Endothelial cell of umbilical vein (primary cell): ENCODE data around the gene GABBR2. TPM values are rescaled to one million over a fixed set of nuclear protein-coding genes. Genes with fewer than 3 reads are reported as not detected.
"Not testable (repeated sequence)": the region's sequence is repeated elsewhere in the genome, so short reads cannot be mapped to it uniquely, and the experiment has no call there.

Experiments used
- BruUV-seq: library from RNA; stranded (reverse); fragments of 400-500 nt; replicated peaks from 2 replicates; lab custom pipeline; 2021; lab: Mats Ljungman, UMichigan
- CTCF ChIA-PET: fragments of 300-600, 350-600 bp; sonication (Branson Sonifier 250); formaldehyde crosslinking; loops from one replicate; lab custom pipeline; 2021; ENCODE audit warnings: antibody characterized with exemption, inconsistent platforms; lab: Charles Lee
- POLR2A ChIA-PET: fragments of 300-600, 350-600 bp; sonication (Branson Sonifier 250); formaldehyde crosslinking; loops from one replicate; lab custom pipeline; 2021; ENCODE audit warnings: antibody characterized with exemption, inconsistent platforms; lab: Charles Lee
- DNase-seq: peaks from one replicate; pipeline ENCODE4 v3.0.0-alpha.2; 2011; ENCODE audit warnings: low read depth, low spot score
- FAIRE-seq: peaks from 2 replicates; lab custom pipeline; 2011; peaks lifted over from hg19 to GRCh38; lab: Jason Lieb, UNC
- H2AFZ ChIP-seq: 2 replicates; pipeline ENCODE4 v1.6.0; 2012; ENCODE audit warnings: low read depth, low read length, control low read depth, inconsistent platforms
- H3K27ac ChIP-seq: 2 replicates; pipeline ENCODE4 v1.5.1; 2011; ENCODE audit warnings: low read depth, mild to moderate bottlenecking, control low read depth, low read length, moderate library complexity; ENCODE audit not compliant: insufficient read depth
- H3K27me3 ChIP-seq, 2 experiments: 2 replicates each; pipeline versions ENCODE4 v1.6.0 to v1.6.1; 2011; ENCODE audit warnings: low read length in 2 of 2, mixed read lengths in 1 of 2; ENCODE audit not compliant: control insufficient read depth in 2 of 2, insufficient read depth in 2 of 2
- H3K36me3 ChIP-seq, 2 experiments: 2 replicates in 1 of 2; 3 replicates in 1 of 2; pipeline ENCODE4 v1.5.1; 2011; ENCODE audit warnings: low read length in 2 of 2, mild to moderate bottlenecking in 1 of 2, moderate library complexity in 1 of 2; ENCODE audit not compliant: control insufficient read depth in 2 of 2, insufficient read depth in 2 of 2; ENCODE audit errors: extremely low read depth in 1 of 2
- H3K4me1 ChIP-seq: 3 replicates; pipeline ENCODE4 v1.5.1; 2011; ENCODE audit warnings: mild to moderate bottlenecking, low read length; ENCODE audit not compliant: control insufficient read depth, insufficient read depth; ENCODE audit errors: extremely low read depth
- H3K4me2 ChIP-seq: 2 replicates; pipeline ENCODE4 v1.6.1; 2011; ENCODE audit warnings: low read length, control low read depth, mixed read lengths; ENCODE audit not compliant: insufficient read depth
- H3K4me3 ChIP-seq, 3 experiments: fragments of 200-600 bp in 1 of 3; sonication (generic), shearing (Covaris generic) in 1 of 3; replicated peaks in 1 of 3; 2 replicates each; pipeline ENCODE4 v1.5.1; 2011 to 2016; ENCODE audit warnings: control low read depth in 3 of 3, low read length in 3 of 3, mild to moderate bottlenecking in 2 of 3, inconsistent platforms in 1 of 3, low read depth in 1 of 3, moderate library complexity in 1 of 3; ENCODE audit not compliant: insufficient read depth in 1 of 3
- H3K79me2 ChIP-seq: 2 replicates; pipeline ENCODE4 v1.6.0; 2012; ENCODE audit warnings: low read length, inconsistent platforms; ENCODE audit not compliant: control insufficient read depth, insufficient read depth
- H3K9ac ChIP-seq: replicated peaks from 2 replicates; pipeline ENCODE3; 2011; ENCODE audit warnings: low read length, control low read depth; ENCODE audit not compliant: insufficient read depth; ENCODE audit errors: extremely low read depth
- H3K9me1 ChIP-seq: replicated peaks from 3 replicates; pipeline ENCODE4 v1.6.0; 2011; ENCODE audit warnings: mild to moderate bottlenecking, low read length; ENCODE audit not compliant: control insufficient read depth, insufficient read depth; ENCODE audit errors: extremely low read depth
- H3K9me3 ChIP-seq: replicated peaks from 2 replicates; pipeline ENCODE4 v1.5.1; 2012; ENCODE audit warnings: low read length, inconsistent platforms; ENCODE audit not compliant: control insufficient read depth, insufficient read depth
- H4K20me1 ChIP-seq: replicated peaks from 2 replicates; pipeline ENCODE3; 2011; ENCODE audit warnings: mild to moderate bottlenecking, low read length; ENCODE audit not compliant: control insufficient read depth, insufficient read depth; ENCODE audit errors: extremely low read depth
- CTCF ChIP-seq, 2 donors: IDR thresholded peaks; 1 replicate in 1 of 2; 2 replicates in 1 of 2; pipeline ENCODE4 v1.5.1; 2011; ENCODE audit warnings: low read length in 2 of 2, mild to moderate bottlenecking in 2 of 2, moderate library complexity in 2 of 2, control low read depth in 1 of 2, inconsistent platforms in 1 of 2, low read depth in 1 of 2; ENCODE audit not compliant: insufficient read depth in 1 of 2; ENCODE audit errors: extremely low read depth in 1 of 2
- EZH2 ChIP-seq: IDR thresholded peaks from 2 replicates; pipeline ENCODE4 v1.6.1; 2012; ENCODE audit warnings: borderline replicate concordance, low read depth, mild to moderate bottlenecking, moderate library complexity, low read length, inconsistent platforms; ENCODE audit not compliant: severe bottlenecking
- FOS ChIP-seq: IDR thresholded peaks from 2 replicates; pipeline ENCODE4 v1.6.1; 2011; ENCODE audit warnings: mild to moderate bottlenecking, low read length, moderate library complexity, borderline replicate concordance; ENCODE audit not compliant: insufficient read depth
- GATA2 ChIP-seq: IDR thresholded peaks from 2 replicates; pipeline ENCODE4 v1.7.0; 2011; ENCODE audit warnings: low read depth, mild to moderate bottlenecking, moderate library complexity, mixed read lengths, low read length; ENCODE audit not compliant: insufficient read length, insufficient read depth
- JUN ChIP-seq: IDR thresholded peaks from 2 replicates; pipeline ENCODE4 v1.6.1; 2011; ENCODE audit warnings: borderline replicate concordance, low read depth; ENCODE audit not compliant: insufficient read length, insufficient read depth
- MAX ChIP-seq: IDR thresholded peaks from 2 replicates; pipeline ENCODE4 v1.6.1; 2011; ENCODE audit not compliant: insufficient read depth, insufficient read length
- MYC ChIP-seq: IDR thresholded peaks from one replicate; pipeline ENCODE4 v1.6.1; 2011; ENCODE audit warnings: mild to moderate bottlenecking, low read depth, low read length
- POLR2A ChIP-seq: IDR thresholded peaks from 2 replicates; pipeline ENCODE4 v1.6.1; 2012; ENCODE audit warnings: low read depth, mild to moderate bottlenecking, control low read depth, low read length
- POLR2AphosphoS5 ChIP-seq: IDR thresholded peaks from 2 replicates; pipeline ENCODE4 v1.6.1; 2012; ENCODE audit warnings: low read depth, mild to moderate bottlenecking, control low read depth, low read length, moderate library complexity; ENCODE audit not compliant: insufficient read depth
- dilution Hi-C: fragments of 300-500 bp; cut with MboI; formaldehyde crosslinking; loops from one replicate; pipeline ENCODE4 v1.15.0; 2019; ENCODE audit warnings: low sequenced_read_pairs; ENCODE audit not compliant: extremely low pct_ligation_motif_present
- intact Hi-C: fragments of 100-400 bp; cut with micrococcal nuclease; formaldehyde crosslinking; loops from one replicate; pipeline ENCODE4 v1.10.0; 2022
- polyA plus RNA-seq, 4 experiments: library from polyadenylated mRNA; depleted of rRNA in 3 of 4; stranded (reverse) in 3 of 4; unstranded in 1 of 4; fragments of >200 nt; gene quantifications; 2 replicates each; pipeline versions ENCODE4 v1.2.1 to v1.2.3, GENCODE V29; 2011 to 2012; ENCODE audit warnings: missing spikeins in 1 of 4
- total RNA-seq: library from RNA; stranded (reverse); gene quantifications from 2 replicates; pipeline ENCODE4 v1.2.3, GENCODE V29; 2021

The GABBR2 gene
- total and polyA plus RNA-seq, 2 donors (not counting 3 experiments of a cell fraction or from before 2014, with no cell fraction given) = 1.1 to 9.2 TPM

GRCh38 chr9:98283143-98283542, 425.6 kb downstream of the GABBR2 start:
- H3K9me1 ChIP-seq, FAIRE-seq, H3K4me1 ChIP-seq, H3K27ac ChIP-seq, H4K20me1 ChIP-seq, BruUV-seq, H3K4me3 ChIP-seq, H2AFZ ChIP-seq, H3K79me2 ChIP-seq, POLR2A ChIA-PET, DNase-seq, H3K9me3 ChIP-seq, H3K9ac ChIP-seq, intact Hi-C loops, H3K4me2 ChIP-seq, H3K36me3 ChIP-seq: not testable (repeated sequence)
- CTCF ChIA-PET = interaction anchor here (1.9 kb wide), 1 partner anchor 493 kb away, joined by 6 read pairs; no protein-coding TSS in a partner anchor
- dilution Hi-C loops = loop anchor here (25.0 kb wide), 1 partner anchor 479 kb away; no protein-coding TSS in a partner anchor
- H3K27me3 ChIP-seq = peaks cover 5 to 16% of the 10 kb centered on the region in 2 experiments

- Histone ChIP-seq H2AFZ (no peak overlapping the region), H3K9me3 (no peaks in the 10 kb centered on the region), H3K79me2 (no peaks in the 10 kb centered on the region), H3K4me3 (no peak overlapping the region), H3K4me1 (no peaks in the 10 kb centered on the region), H3K27ac (no peak overlapping the region), H4K20me1 (no peaks in the 10 kb centered on the region), H3K9ac (no peak overlapping the region), H3K27me3 (peaks cover 12 to 18% of the 10 kb centered on the region in 2 experiments), H3K36me3 (no peaks in the 10 kb centered on the region), H3K9me1 (no peaks in the 10 kb centered on the region), H3K4me2 (no peak overlapping the region)
- FAIRE-seq (no peak), DNase-seq (no peak)
- POLR2A ChIA-PET = no interaction called here
- no TSS peak for BruUV-seq
- dilution Hi-C loops (loop anchor here (25.0 kb wide), 1 partner anchor 481 kb away; no protein-coding TSS in a partner anchor), intact Hi-C loops (no loop called here)
- TF ChIP-seq POLR2A (no peak), GATA2 (no peak), CTCF (IDR thresholded peaks at IDR 0.05; ENCODE audit: extremely low read depth in 1 of 2, insufficient read depth in 1 of 2, low read depth in 1 of 2, low read length in 2 of 2) (no peak), JUN (no peak), POLR2AphosphoS5 (no peak), MAX (no peak), FOS (no peak), EZH2 (no peak), MYC (no peak)
- CTCF ChIA-PET = no interaction called here
These were observed 427.5 kb downstream of the GABBR2 start for GRCh38 chr9:98281281-98281680.
